Testis (tissue), 2 donors: ENCODE measurements around the gene LRRC31.

Experiments used
- POLR2A ChIP-seq: fragments of 450-650 bp; IDR thresholded peaks from one replicate; pipeline ENCODE4 v1.6.1; 2017; ENCODE audit warnings: antibody characterized with exemption, mild to moderate bottlenecking, moderate library complexity
- TF ChIP-seq, protein P1 (sequence below), 3 experiments: fragments of 450-650 bp in 2 of 3; fragments of 200-600 bp in 1 of 3; sonication (generic) in 1 of 3; IDR thresholded peaks; one replicate each; pipeline ENCODE4 v1.5.1; 2016 to 2019; ENCODE audit warnings: antibody characterized with exemption in 3 of 3, mild to moderate bottlenecking in 2 of 3, moderate library complexity in 1 of 3

DNA sequence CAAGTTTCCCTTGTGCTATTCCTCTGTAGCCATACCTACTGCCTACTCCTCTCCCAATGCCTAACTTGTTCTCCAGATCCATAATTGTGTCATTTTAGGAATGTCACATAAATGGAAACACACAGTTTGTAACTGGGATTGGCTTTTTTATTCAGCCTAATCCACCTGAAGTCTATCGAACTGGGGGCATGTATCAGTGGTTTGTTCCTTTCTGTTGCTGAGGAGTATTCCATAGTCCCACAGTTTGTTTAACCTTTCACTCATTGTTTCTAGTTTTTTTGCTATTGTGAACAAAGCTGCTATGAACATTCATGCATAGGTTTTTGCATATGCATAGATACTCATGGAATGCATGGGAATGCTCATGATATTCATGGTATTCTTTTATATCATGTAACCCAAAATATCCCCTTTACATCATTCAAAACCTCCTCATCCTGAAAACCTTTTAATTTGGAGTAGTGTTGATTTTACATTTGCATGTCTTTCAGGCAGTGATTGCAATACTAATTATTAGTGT, 31.2 kb downstream of the LRRC31 start:
- TF ChIP-seq, protein P1, sequence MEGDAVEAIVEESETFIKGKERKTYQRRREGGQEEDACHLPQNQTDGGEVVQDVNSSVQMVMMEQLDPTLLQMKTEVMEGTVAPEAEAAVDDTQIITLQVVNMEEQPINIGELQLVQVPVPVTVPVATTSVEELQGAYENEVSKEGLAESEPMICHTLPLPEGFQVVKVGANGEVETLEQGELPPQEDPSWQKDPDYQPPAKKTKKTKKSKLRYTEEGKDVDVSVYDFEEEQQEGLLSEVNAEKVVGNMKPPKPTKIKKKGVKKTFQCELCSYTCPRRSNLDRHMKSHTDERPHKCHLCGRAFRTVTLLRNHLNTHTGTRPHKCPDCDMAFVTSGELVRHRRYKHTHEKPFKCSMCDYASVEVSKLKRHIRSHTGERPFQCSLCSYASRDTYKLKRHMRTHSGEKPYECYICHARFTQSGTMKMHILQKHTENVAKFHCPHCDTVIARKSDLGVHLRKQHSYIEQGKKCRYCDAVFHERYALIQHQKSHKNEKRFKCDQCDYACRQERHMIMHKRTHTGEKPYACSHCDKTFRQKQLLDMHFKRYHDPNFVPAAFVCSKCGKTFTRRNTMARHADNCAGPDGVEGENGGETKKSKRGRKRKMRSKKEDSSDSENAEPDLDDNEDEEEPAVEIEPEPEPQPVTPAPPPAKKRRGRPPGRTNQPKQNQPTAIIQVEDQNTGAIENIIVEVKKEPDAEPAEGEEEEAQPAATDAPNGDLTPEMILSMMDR (IDR thresholded peaks at IDR 0.05), result no peak
- no peak for TF ChIP-seq POLR2A
